HG03432 (cell line): Measurements from ENCODE around the gene NAA50.

Source experiments
- ATAC-seq: cut with Tn5 transposase; IDR thresholded peaks from one replicate; pipeline ENCODE4 v1.9.1; 2021; ENCODE audit warnings: mild to moderate bottlenecking, moderate library complexity; ENCODE audit not compliant: unreplicated experiment

NAA50 gene

GRCh38 chr3:113745756-113746547 is at the start of gene NAA50:
Gene NAA50 (minus strand): TSS chr3:113746249. CDS start chr3:113745949, 300 bp downstream.
- peak; percentile 56 for ATAC-seq

- ATAC-seq = no peak
Observed at GRCh38 chr3:113795693-113796092, 49.6 kb upstream of the NAA50 start.

- no peak for ATAC-seq
Observed at GRCh38 chr3:113794526-113794925, 48.5 kb upstream of the NAA50 start.

GRCh38 chr3:113791381-113791780 is 45.3 kb upstream of the NAA50 start:
- ATAC-seq = no peak

- ATAC-seq = no peak
Observed at GRCh38 chr3:113783980-113784379, 37.9 kb upstream of the NAA50 start.

- ATAC-seq = peak; percentile 78
Observed at GRCh38 chr3:113783463-113783862, 37.4 kb upstream of the NAA50 start.

GRCh38 chr3:113776564-113776963 is 30.5 kb upstream of the NAA50 start:
- ATAC-seq = no peak

- no peak for ATAC-seq
Observed at GRCh38 chr3:113775516-113775915, 29.5 kb upstream of the NAA50 start.

- ATAC-seq = no peak
Observed at GRCh38 chr3:113773381-113773780, 27.3 kb upstream of the NAA50 start.

GRCh38 chr3:113771993-113772392 is 25.9 kb upstream of the NAA50 start:
- ATAC-seq = no peak

GRCh38 chr3:113769551-113769950 is 23.5 kb upstream of the NAA50 start:
- peak; percentile 82 for ATAC-seq

- ATAC-seq = no peak
Observed at GRCh38 chr3:113764698-113765097, 18.6 kb upstream of the NAA50 start.

GRCh38 chr3:113758389-113759024 is 12.5 kb upstream of the NAA50 start:
- ATAC-seq = no peak

GRCh38 chr3:113754494-113755159 is 8.6 kb upstream of the NAA50 start:
- peak; percentile 66 for ATAC-seq

GRCh38 chr3:113753376-113753985 is 7.4 kb upstream of the NAA50 start:
- ATAC-seq = no peak

GRCh38 chr3:113751141-113751540 is 5.1 kb upstream of the NAA50 start:
- no peak for ATAC-seq

GRCh38 chr3:113747283-113748046 is 1.4 kb upstream of the NAA50 start:
- peak; percentile 20 for ATAC-seq

GRCh38 chr3:113746548-113747282 is 666 bp upstream of the NAA50 start, which contains the start of gene ATP6V1A:
Gene ATP6V1A (plus strand): TSS chr3:113747035. CDS start chr3:113778754, 31,719 bp downstream.
- peak; percentile 43 for ATAC-seq

- peak; percentile 61 for ATAC-seq
Observed at GRCh38 chr3:113744941-113745755, 901 bp downstream of the NAA50 start.
